ENCODE data around the gene MVP. TPM values are rescaled to one million over a fixed set of nuclear protein-coding genes. Genes with fewer than 3 reads are reported as not detected.
"Not testable (repeated sequence)": the region's sequence is repeated elsewhere in the genome, so short reads cannot be mapped to it uniquely, and the experiment has no call there.

MVP gene
- total RNA-seq, 1 experiment from 2014 or later: 75.1 TPM

DNA sequence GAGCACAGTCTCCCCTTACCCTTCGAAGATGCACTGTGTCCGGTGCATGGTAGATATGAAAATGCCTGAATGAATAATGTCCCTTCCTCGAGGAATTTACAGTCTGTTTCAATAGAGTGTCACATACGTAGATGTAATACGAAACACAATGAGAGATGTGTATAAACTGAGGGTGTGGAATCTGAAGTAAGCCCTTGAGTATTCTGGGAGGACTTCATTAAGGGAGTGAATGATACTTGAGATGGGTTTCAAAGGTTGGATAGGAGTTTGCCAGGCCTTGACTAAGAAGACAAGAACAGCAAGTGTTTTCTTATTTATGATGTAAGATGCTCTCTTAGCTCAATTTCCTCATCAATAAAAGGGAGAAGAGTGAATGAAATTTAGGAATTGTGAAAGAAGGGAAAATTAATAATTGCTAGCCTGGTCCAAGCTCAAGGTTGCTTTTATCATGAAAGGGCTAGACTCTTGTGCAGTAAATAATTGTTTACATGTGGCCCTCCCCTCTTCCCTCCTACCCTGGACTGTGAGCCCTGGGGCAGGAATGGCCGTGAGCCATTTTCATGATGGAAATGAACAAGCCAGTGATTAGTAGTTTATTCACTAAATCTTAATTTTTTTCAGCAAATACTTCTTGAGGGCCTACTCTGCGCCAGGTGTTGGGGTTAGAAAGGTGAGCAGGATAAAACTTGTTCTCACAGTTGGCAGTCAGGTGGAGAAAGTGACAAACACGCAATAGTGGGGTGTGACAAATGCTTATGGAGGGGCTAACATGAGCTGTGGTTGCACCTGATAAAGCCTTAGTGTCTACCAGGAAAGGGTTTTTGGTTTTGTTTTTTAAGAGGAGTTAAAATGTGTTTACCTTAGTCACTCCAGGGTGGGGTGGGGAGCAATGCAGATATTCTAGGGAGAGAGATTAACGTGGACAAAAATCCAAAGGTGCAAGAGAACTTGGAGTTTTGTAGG is 28.1 kb upstream of the MVP start:
- Histone ChIP-seq H3K4me3 (replicated peaks in 1 of 2; ENCODE audit: low read depth in 1 of 2, low read length in 2 of 2) (peak overlapping the region; percentile 90 to 99), H3K9me3 (ENCODE audit: control insufficient read depth in 1 of 2, insufficient read depth in 1 of 2, low read depth in 1 of 2, low read length in 2 of 2) (no peaks in the 10 kb centered on the region), H3K36me3 (ENCODE audit: control insufficient read depth in 1 of 2, insufficient read depth in 2 of 2, low read length in 2 of 2) (peaks cover 6 to 15% of the 10 kb centered on the region in 2 experiments; a peak in 3 of 4 replicates), H4K20me1 (ENCODE audit: insufficient read depth) (no peaks in the 10 kb centered on the region), H3K79me2 (ENCODE audit: insufficient read depth, low read length) (peaks cover 66% of the 10 kb centered on the region), H3K4me1 (ENCODE audit: control insufficient read depth in 1 of 2, insufficient read depth in 2 of 2, low read length in 2 of 2) (peaks cover 13 to 21% of the 10 kb centered on the region in 2 experiments), H3K4me2 (ENCODE audit: low read length) (peak overlapping the region; percentile 83), H3K27me3 (ENCODE audit: insufficient read depth, low read length) (no peaks in the 10 kb centered on the region), H2AFZ (ENCODE audit: low read depth, low read length, poor library complexity, severe bottlenecking) (no peak overlapping the region), H3K9me2 (ENCODE audit: insufficient read depth) (no peaks in the 10 kb centered on the region), H3K9ac (ENCODE audit: low read length) (peak overlapping the region; percentile 99), H3K27ac (ENCODE audit: low read depth, low read length) (peak overlapping the region; percentile 80; the same call in 1 of the 2 replicates)
- ChIA-PET POLR2A (interaction anchor here (2.1 kb wide), 1 partner anchor 16 kb away, joined by 8 read pairs; no protein-coding TSS in a partner anchor), RAD21 (ENCODE audit: low non-redundant PET in 1 of 2, low total read pairs in 2 of 2, uncharacterized antibody in 2 of 2, unreplicated experiment in 2 of 2) (no interaction called here), CTCF (no interaction called here)
- intact Hi-C loops (cut with micrococcal nuclease): loop anchor here (2.0 kb wide), 1 partner anchor 13 kb away; no protein-coding TSS in a partner anchor
- TF ChIP-seq POLR2AphosphoS5 (IDR thresholded peaks at IDR 0.05; ENCODE audit: low read depth, low read length) (no peak), YY1 (IDR thresholded peaks at IDR 0.05; ENCODE audit: extremely low read depth, insufficient replicate concordance, low read depth, low read length) (no peak)
- TF ChIP-seq, protein P1, sequence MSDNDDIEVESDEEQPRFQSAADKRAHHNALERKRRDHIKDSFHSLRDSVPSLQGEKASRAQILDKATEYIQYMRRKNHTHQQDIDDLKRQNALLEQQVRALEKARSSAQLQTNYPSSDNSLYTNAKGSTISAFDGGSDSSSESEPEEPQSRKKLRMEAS (IDR thresholded peaks at IDR 0.05): 0 out of 2 replicates have a peak, but pooled peaks have one; percentile 16
- no peak for DNase-seq (ENCODE audit: low read depth, low spot score)
- ATAC-seq: no peak
- no TSS peak for BruUV-seq (replicated peaks)

DNA sequence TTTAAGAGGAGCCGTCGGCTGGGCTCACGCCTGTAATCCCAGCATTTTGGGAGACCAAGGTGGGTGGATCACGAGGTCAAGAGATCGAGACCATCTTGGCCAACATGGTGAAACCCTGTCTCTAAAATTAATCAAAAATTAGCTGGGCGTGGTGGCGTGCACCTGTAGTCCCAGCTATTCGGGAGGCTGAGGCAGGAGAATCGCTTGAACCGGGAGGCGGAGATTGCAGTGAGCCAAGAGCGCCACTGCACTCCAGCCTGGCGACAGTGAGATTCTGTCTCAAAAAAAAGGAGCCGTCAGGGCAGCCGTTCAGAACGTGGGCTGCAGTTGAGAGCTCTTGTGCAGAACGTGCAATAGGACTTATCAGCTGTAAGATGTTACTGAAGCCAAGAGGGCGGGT is 27.1 kb upstream of the MVP start:
- Histone ChIP-seq H3K36me3 (ENCODE audit: control insufficient read depth in 1 of 2, insufficient read depth in 2 of 2, low read length in 2 of 2) (peaks cover 15 to 26% of the 10 kb centered on the region in 2 experiments), H3K4me1 (ENCODE audit: control insufficient read depth in 1 of 2, insufficient read depth in 2 of 2, low read length in 2 of 2) (peaks cover 13 to 21% of the 10 kb centered on the region in 2 experiments), H3K79me2 (ENCODE audit: insufficient read depth, low read length) (peaks cover 76% of the 10 kb centered on the region)
- H3K9ac ChIP-seq (ENCODE audit: low read length); intact Hi-C loops (cut with micrococcal nuclease); H3K4me2 ChIP-seq (ENCODE audit: low read length); H3K27ac ChIP-seq (ENCODE audit: low read depth, low read length); BruUV-seq (replicated peaks); RAD21 ChIA-PET (ENCODE audit: low non-redundant PET in 1 of 2, low total read pairs in 2 of 2, uncharacterized antibody in 2 of 2, unreplicated experiment in 2 of 2); H3K27me3 ChIP-seq (ENCODE audit: insufficient read depth, low read length); ATAC-seq; POLR2A ChIA-PET; H3K9me3 ChIP-seq (ENCODE audit: control insufficient read depth in 1 of 2, insufficient read depth in 1 of 2, low read depth in 1 of 2, low read length in 2 of 2); H2AFZ ChIP-seq (ENCODE audit: low read depth, low read length, poor library complexity, severe bottlenecking); H3K9me2 ChIP-seq (ENCODE audit: insufficient read depth); H3K4me3 ChIP-seq (replicated peaks in 1 of 2; ENCODE audit: low read depth in 1 of 2, low read length in 2 of 2); DNase-seq (ENCODE audit: low read depth, low spot score); H4K20me1 ChIP-seq (ENCODE audit: insufficient read depth): not testable (repeated sequence)
- CTCF ChIA-PET: interaction anchor here (1.0 kb wide), 1 partner anchor 23 kb away, joined by 3 read pairs; the partner anchor contains the start of gene PAGR1

Measured in HCT116 (cell line).